GM12891 (cell line): Measurements from ENCODE around the gene DAB2IP.

Source experiments
- POLR2A ChIP-seq: IDR thresholded peaks from 2 replicates; pipeline ENCODE4 v1.6.1; 2011; ENCODE audit warnings: low read depth, low read length, control low read depth
- POLR2AphosphoS5 ChIP-seq: IDR thresholded peaks from 2 replicates; pipeline ENCODE4 v1.6.1; 2011; ENCODE audit warnings: low read depth, low read length, control low read depth
- POU2F2 ChIP-seq: IDR thresholded peaks from 2 replicates; pipeline ENCODE4 v1.6.1; 2011; ENCODE audit warnings: low read depth, mild to moderate bottlenecking, control low read depth, low read length, moderate library complexity
- TAF1 ChIP-seq: IDR thresholded peaks from 2 replicates; pipeline ENCODE4 v1.6.1; 2011; ENCODE audit warnings: low read depth, low read length, control low read depth

- TF ChIP-seq POLR2A (no peak), POLR2AphosphoS5 (no peak), POU2F2 (no peak), TAF1 (no peak)
These were observed 78.5 kb downstream of the DAB2IP start for GRCh38 chr9:121729769-121730562.
